GM19452 (cell line): Measurements from ENCODE around the gene CYP4A22.
"Not testable (repeated sequence)": the region's sequence is repeated elsewhere in the genome, so short reads cannot be mapped to it uniquely, and the experiment has no call there.

Experiments
- ATAC-seq: cut with Tn5 transposase; IDR thresholded peaks from one replicate; pipeline ENCODE4 v1.9.1; 2021; ENCODE audit not compliant: unreplicated experiment

The CYP4A22 gene

GRCh38 chr1:47184822-47185677, 47.8 kb downstream of the CYP4A22 start:
- ATAC-seq, result no peak

GRCh38 chr1:47186267-47187185, 49.3 kb downstream of the CYP4A22 start:
- ATAC-seq, result no peak

- no peak for ATAC-seq
Observed at GRCh38 chr1:47187231-47187925, 50.1 kb downstream of the CYP4A22 start.

GRCh38 chr1:47187926-47188250, 50.6 kb downstream of the CYP4A22 start:
- no peak for ATAC-seq

- ATAC-seq, result no peak
Observed at GRCh38 chr1:47188791-47189785, 51.8 kb downstream of the CYP4A22 start.

GRCh38 chr1:47189844-47190508, 52.7 kb downstream of the CYP4A22 start, which contains the start of gene PDZK1IP1:
PDZK1IP1 (minus strand) TSS chr1:47190036; CDS start chr1:47189932, 104 bp downstream.
- no peak for ATAC-seq

GRCh38 chr1:47190509-47190855, 53.2 kb downstream of the CYP4A22 start:
- ATAC-seq, result no peak

- no peak for ATAC-seq
Observed at GRCh38 chr1:47190857-47191256, 53.6 kb downstream of the CYP4A22 start.

GRCh38 chr1:47191940-47192457, 54.8 kb downstream of the CYP4A22 start:
- no peak for ATAC-seq

GRCh38 chr1:47192458-47193384, 55.5 kb downstream of the CYP4A22 start:
- peak; percentile 77 for ATAC-seq

GRCh38 chr1:47193496-47193895, 56.3 kb downstream of the CYP4A22 start:
- ATAC-seq, result not testable (repeated sequence)

- ATAC-seq, result no peak
Observed at GRCh38 chr1:47194311-47194710, 57.1 kb downstream of the CYP4A22 start.

- ATAC-seq, result not testable (repeated sequence)
Observed at GRCh38 chr1:47195981-47196380, 58.7 kb downstream of the CYP4A22 start.

GRCh38 chr1:47196622-47197021, 59.4 kb downstream of the CYP4A22 start:
- no peak for ATAC-seq

- no peak for ATAC-seq
Observed at GRCh38 chr1:47198214-47198613, 61.0 kb downstream of the CYP4A22 start.
